HCT116 (cell line): ENCODE data around the gene PCDH9.

Experiments
- EGR1 ChIP-seq: IDR thresholded peaks from 2 replicates; pipeline ENCODE4 v1.6.1; 2012; ENCODE audit warnings: low read depth
- YY1 ChIP-seq: IDR thresholded peaks from 2 replicates; pipeline ENCODE4 v1.6.1; 2011; ENCODE audit warnings: low read length, low read depth, moderate library complexity, mild to moderate bottlenecking; ENCODE audit not compliant: insufficient replicate concordance; ENCODE audit errors: extremely low read depth
- ZFX ChIP-seq: fragments of 450-650 bp; IDR thresholded peaks from 2 replicates; pipeline ENCODE4 v1.6.1; 2017
- ZNF274 ChIP-seq: fragments of 200-500 bp; sonication (Bioruptor generic); IDR thresholded peaks from 2 replicates; pipeline ENCODE4 v1.6.1; 2014; ENCODE audit warnings: mild to moderate bottlenecking, low read depth, low read length, inconsistent platforms
- TF ChIP-seq, protein P1 (sequence below), 3 experiments: fragments of 200-600 bp in 1 of 3; sonication (generic) in 1 of 3; IDR thresholded peaks in 2 of 3; conservative IDR thresholded peaks in 1 of 3; 2 replicates each; pipeline ENCODE4 v1.5.1; 2012 to 2017; ENCODE audit warnings: low read depth in 2 of 3, low read length in 2 of 3, antibody characterized with exemption in 1 of 3, borderline replicate concordance in 1 of 3, control low read depth in 1 of 3, mild to moderate bottlenecking in 1 of 3, mixed read lengths in 1 of 3, mixed run types in 1 of 3, moderate library complexity in 1 of 3; ENCODE audit not compliant: insufficient read depth in 1 of 3
- TF ChIP-seq, protein P2 (sequence below): IDR thresholded peaks from 2 replicates; pipeline ENCODE4 v1.6.1; 2011; ENCODE audit warnings: mild to moderate bottlenecking, low read length, moderate library complexity; ENCODE audit not compliant: insufficient replicate concordance; ENCODE audit errors: extremely low read depth

DNA sequence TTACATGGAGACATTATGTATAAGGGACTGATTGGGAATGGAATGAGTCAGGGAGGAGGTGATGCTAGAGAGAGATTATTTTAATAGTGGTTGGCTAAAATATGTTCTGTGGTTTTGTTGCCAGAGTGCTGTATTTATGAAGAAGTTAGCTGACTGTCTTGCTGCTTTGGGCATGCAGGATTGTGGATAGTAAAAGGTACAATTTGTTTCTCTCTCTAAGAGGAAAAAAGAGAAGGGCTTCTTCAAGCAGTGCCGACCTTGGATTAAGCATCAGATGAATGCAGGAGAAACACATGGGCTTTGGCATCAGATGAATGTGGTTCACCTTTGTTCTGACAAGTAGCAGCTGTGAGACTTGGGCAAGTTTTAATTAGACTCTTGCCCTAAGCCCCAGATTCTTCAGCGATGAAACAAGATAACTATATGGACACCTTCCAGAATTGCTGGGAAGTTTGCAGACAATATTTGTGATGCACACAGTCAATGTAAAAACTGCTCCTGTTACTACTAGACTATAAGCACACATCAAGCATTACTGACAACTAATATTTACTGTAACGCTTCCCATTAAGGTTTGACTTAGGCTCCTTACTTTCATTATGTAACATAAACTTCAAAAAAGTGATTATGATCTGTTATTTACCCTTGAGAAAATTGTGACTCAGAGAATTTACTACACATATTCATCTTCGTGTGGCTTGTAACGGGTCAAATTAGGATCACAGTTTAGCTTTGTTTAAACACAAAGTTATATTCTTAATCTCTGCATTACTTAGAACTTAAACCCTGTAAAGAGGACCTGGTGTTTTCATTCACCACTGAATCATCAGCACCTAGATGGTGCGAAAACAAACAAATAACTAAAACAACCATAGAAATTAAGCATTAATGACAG lies 824.0 kb downstream of the PCDH9 start:
- TF ChIP-seq ZFX: no peak
- TF ChIP-seq, protein P1, sequence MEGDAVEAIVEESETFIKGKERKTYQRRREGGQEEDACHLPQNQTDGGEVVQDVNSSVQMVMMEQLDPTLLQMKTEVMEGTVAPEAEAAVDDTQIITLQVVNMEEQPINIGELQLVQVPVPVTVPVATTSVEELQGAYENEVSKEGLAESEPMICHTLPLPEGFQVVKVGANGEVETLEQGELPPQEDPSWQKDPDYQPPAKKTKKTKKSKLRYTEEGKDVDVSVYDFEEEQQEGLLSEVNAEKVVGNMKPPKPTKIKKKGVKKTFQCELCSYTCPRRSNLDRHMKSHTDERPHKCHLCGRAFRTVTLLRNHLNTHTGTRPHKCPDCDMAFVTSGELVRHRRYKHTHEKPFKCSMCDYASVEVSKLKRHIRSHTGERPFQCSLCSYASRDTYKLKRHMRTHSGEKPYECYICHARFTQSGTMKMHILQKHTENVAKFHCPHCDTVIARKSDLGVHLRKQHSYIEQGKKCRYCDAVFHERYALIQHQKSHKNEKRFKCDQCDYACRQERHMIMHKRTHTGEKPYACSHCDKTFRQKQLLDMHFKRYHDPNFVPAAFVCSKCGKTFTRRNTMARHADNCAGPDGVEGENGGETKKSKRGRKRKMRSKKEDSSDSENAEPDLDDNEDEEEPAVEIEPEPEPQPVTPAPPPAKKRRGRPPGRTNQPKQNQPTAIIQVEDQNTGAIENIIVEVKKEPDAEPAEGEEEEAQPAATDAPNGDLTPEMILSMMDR (IDR thresholded peaks at IDR 0.05 in 2 of 3, conservative IDR thresholded peaks at IDR 0.05 in 1 of 3; ENCODE audit: borderline replicate concordance in 1 of 3, insufficient read depth in 1 of 3, low read depth in 2 of 3, low read length in 2 of 3): no peak
- TF ChIP-seq, protein P2, sequence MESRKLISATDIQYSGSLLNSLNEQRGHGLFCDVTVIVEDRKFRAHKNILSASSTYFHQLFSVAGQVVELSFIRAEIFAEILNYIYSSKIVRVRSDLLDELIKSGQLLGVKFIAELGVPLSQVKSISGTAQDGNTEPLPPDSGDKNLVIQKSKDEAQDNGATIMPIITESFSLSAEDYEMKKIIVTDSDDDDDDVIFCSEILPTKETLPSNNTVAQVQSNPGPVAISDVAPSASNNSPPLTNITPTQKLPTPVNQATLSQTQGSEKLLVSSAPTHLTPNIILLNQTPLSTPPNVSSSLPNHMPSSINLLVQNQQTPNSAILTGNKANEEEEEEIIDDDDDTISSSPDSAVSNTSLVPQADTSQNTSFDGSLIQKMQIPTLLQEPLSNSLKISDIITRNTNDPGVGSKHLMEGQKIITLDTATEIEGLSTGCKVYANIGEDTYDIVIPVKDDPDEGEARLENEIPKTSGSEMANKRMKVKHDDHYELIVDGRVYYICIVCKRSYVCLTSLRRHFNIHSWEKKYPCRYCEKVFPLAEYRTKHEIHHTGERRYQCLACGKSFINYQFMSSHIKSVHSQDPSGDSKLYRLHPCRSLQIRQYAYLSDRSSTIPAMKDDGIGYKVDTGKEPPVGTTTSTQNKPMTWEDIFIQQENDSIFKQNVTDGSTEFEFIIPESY: no peak
- no peak for TF ChIP-seq YY1
- TF ChIP-seq ZNF274: no peak
- no peak for TF ChIP-seq EGR1
